ENCODE measurements around the gene HIVEP3.

DNA sequence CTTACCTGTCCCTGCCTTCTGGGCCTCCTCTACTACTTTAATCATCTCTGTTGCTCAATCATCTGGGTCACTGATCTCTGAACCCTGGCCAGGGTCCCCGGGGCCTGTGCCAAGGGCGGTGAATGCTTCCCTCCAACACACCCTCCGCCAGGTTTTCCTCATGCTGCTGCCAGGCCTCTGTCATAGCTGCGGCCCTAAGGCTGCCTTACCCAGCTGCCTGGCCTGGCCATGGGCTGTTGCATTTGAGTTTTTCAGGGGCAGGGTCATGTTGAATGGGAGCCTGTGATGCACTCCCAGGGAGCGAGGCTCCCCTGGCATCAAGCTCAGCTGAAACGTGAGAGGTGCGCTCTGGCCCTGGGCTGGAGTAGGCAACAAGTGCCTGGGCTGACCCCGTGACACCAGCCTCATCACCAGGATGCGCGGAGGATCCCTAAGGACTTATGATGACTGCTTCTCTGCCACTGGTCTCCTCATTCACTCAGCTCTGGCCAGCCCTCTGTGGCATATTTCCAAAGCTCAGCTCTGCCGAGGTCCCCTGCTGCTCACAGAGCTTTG, 441.8 kb downstream of the HIVEP3 start:
- TF ChIP-seq, protein P1, sequence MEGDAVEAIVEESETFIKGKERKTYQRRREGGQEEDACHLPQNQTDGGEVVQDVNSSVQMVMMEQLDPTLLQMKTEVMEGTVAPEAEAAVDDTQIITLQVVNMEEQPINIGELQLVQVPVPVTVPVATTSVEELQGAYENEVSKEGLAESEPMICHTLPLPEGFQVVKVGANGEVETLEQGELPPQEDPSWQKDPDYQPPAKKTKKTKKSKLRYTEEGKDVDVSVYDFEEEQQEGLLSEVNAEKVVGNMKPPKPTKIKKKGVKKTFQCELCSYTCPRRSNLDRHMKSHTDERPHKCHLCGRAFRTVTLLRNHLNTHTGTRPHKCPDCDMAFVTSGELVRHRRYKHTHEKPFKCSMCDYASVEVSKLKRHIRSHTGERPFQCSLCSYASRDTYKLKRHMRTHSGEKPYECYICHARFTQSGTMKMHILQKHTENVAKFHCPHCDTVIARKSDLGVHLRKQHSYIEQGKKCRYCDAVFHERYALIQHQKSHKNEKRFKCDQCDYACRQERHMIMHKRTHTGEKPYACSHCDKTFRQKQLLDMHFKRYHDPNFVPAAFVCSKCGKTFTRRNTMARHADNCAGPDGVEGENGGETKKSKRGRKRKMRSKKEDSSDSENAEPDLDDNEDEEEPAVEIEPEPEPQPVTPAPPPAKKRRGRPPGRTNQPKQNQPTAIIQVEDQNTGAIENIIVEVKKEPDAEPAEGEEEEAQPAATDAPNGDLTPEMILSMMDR (IDR thresholded peaks at IDR 0.05; ENCODE audit: borderline replicate concordance, extremely low read depth, low read length, poor library complexity, severe bottlenecking): no peak
- TF ChIP-seq EZH2 (IDR thresholded peaks at IDR 0.05; ENCODE audit: borderline replicate concordance, low read depth, low read length, severe bottlenecking): no peak

Data from DND-41 (cell line).